ENCODE measurements around the gene ABR. TPM values are rescaled to one million over a fixed set of nuclear protein-coding genes. Genes with fewer than 3 reads are reported as not detected.

The ABR gene
- total and polyA plus RNA-seq, 2 of the 13 experiments (the other 11 are each of a cell fraction or from before 2014, with no cell fraction given): 12.4 to 40.4 TPM

DNA sequence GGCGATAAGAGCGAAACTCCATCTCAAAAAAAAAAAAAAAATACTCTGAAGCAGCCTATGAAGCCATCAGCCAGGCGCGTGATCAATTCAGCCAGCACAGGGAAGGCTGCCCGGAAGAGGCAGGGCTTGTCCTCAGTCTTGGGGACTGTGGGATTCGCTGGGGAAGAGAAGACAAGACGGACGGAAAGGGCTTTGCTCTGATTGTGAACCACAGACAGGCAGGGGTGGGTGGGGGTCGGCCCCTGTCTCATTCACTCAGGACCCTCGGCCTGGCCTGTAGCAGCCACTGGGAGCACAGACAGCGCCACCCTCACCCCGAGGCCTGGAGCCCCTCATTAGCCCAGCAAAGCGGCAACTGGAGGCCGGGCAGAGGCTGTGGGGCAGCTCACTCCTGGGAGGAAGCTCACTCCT is 37.2 kb downstream of the ABR start (continued):
- TF ChIP-seq, protein P1, sequence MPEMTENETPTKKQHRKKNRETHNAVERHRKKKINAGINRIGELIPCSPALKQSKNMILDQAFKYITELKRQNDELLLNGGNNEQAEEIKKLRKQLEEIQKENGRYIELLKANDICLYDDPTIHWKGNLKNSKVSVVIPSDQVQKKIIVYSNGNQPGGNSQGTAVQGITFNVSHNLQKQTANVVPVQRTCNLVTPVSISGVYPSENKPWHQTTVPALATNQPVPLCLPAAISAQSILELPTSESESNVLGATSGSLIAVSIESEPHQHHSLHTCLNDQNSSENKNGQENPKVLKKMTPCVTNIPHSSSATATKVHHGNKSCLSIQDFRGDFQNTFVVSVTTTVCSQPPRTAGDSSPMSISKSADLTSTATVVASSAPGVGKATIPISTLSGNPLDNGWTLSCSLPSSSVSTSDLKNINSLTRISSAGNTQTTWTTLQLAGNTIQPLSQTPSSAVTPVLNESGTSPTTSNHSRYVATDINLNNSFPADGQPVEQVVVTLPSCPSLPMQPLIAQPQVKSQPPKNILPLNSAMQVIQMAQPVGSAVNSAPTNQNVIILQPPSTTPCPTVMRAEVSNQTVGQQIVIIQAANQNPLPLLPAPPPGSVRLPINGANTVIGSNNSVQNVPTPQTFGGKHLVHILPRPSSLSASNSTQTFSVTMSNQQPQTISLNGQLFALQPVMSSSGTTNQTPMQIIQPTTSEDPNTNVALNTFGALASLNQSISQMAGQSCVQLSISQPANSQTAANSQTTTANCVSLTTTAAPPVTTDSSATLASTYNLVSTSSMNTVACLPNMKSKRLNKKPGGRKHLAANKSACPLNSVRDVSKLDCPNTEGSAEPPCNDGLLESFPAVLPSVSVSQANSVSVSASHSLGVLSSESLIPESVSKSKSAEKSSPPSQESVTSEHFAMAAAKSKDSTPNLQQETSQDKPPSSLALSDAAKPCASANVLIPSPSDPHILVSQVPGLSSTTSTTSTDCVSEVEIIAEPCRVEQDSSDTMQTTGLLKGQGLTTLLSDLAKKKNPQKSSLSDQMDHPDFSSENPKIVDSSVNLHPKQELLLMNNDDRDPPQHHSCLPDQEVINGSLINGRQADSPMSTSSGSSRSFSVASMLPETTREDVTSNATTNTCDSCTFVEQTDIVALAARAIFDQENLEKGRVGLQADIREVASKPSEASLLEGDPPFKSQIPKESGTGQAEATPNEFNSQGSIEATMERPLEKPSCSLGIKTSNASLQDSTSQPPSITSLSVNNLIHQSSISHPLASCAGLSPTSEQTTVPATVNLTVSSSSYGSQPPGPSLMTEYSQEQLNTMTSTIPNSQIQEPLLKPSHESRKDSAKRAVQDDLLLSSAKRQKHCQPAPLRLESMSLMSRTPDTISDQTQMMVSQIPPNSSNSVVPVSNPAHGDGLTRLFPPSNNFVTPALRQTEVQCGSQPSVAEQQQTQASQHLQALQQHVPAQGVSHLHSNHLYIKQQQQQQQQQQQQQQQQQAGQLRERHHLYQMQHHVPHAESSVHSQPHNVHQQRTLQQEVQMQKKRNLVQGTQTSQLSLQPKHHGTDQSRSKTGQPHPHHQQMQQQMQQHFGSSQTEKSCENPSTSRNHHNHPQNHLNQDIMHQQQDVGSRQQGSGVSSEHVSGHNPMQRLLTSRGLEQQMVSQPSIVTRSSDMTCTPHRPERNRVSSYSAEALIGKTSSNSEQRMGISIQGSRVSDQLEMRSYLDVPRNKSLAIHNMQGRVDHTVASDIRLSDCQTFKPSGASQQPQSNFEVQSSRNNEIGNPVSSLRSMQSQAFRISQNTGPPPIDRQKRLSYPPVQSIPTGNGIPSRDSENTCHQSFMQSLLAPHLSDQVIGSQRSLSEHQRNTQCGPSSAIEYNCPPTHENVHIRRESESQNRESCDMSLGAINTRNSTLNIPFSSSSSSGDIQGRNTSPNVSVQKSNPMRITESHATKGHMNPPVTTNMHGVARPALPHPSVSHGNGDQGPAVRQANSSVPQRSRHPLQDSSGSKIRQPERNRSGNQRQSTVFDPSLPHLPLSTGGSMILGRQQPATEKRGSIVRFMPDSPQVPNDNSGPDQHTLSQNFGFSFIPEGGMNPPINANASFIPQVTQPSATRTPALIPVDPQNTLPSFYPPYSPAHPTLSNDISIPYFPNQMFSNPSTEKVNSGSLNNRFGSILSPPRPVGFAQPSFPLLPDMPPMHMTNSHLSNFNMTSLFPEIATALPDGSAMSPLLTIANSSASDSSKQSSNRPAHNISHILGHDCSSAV (CRISPR knock-in tag; IDR thresholded peaks at IDR 0.05; ENCODE audit: borderline replicate concordance): no peak
- TF ChIP-seq, protein P2, sequence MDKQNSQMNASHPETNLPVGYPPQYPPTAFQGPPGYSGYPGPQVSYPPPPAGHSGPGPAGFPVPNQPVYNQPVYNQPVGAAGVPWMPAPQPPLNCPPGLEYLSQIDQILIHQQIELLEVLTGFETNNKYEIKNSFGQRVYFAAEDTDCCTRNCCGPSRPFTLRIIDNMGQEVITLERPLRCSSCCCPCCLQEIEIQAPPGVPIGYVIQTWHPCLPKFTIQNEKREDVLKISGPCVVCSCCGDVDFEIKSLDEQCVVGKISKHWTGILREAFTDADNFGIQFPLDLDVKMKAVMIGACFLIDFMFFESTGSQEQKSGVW (CRISPR knock-in tag; IDR thresholded peaks at IDR 0.05; ENCODE audit: borderline replicate concordance): no peak
- TF ChIP-seq GABPA (IDR thresholded peaks at IDR 0.05; ENCODE audit: low read depth, low read length) (no peak), GABPA (CRISPR knock-in tag; IDR thresholded peaks at IDR 0.05; ENCODE audit: low read depth) (peak; percentile 66), KDM2A (CRISPR knock-in tag; IDR thresholded peaks at IDR 0.05; ENCODE audit: borderline replicate concordance, low read depth) (0 out of 2 replicates have a peak, but pooled peaks have one; percentile 18), GABPB1 (CRISPR knock-in tag; IDR thresholded peaks at IDR 0.05) (peak; percentile 51), MYC (CRISPR knock-in tag; IDR thresholded peaks at IDR 0.05; ENCODE audit: borderline replicate concordance) (no peak), RAD21 (CRISPR knock-in tag; IDR thresholded peaks at IDR 0.05) (no peak), ZNF678 (CRISPR knock-in tag; IDR thresholded peaks at IDR 0.05) (no peak)
- TF ChIP-seq, protein P3, sequence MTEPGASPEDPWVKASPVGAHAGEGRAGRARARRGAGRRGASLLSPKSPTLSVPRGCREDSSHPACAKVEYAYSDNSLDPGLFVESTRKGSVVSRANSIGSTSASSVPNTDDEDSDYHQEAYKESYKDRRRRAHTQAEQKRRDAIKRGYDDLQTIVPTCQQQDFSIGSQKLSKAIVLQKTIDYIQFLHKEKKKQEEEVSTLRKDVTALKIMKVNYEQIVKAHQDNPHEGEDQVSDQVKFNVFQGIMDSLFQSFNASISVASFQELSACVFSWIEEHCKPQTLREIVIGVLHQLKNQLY (CRISPR knock-in tag; IDR thresholded peaks at IDR 0.05): peak; percentile 92
- TF ChIP-seq, protein P4, sequence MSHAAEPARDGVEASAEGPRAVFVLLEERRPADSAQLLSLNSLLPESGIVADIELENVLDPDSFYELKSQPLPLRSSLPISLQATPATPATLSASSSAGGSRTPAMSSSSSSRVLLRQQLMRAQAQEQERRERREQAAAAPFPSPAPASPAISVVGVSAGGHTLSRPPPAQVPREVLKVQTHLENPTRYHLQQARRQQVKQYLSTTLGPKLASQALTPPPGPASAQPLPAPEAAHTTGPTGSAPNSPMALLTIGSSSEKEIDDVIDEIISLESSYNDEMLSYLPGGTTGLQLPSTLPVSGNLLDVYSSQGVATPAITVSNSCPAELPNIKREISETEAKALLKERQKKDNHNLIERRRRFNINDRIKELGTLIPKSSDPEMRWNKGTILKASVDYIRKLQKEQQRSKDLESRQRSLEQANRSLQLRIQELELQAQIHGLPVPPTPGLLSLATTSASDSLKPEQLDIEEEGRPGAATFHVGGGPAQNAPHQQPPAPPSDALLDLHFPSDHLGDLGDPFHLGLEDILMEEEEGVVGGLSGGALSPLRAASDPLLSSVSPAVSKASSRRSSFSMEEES (CRISPR knock-in tag; IDR thresholded peaks at IDR 0.05): peak; percentile 60; the same call in 1 of the 2 replicates
